ENCODE measurements around the gene ZNF740.
"Not testable (repeated sequence)": the region's sequence is repeated elsewhere in the genome, so short reads cannot be mapped to it uniquely, and the experiment has no call there.

Gene ZNF740

DNA sequence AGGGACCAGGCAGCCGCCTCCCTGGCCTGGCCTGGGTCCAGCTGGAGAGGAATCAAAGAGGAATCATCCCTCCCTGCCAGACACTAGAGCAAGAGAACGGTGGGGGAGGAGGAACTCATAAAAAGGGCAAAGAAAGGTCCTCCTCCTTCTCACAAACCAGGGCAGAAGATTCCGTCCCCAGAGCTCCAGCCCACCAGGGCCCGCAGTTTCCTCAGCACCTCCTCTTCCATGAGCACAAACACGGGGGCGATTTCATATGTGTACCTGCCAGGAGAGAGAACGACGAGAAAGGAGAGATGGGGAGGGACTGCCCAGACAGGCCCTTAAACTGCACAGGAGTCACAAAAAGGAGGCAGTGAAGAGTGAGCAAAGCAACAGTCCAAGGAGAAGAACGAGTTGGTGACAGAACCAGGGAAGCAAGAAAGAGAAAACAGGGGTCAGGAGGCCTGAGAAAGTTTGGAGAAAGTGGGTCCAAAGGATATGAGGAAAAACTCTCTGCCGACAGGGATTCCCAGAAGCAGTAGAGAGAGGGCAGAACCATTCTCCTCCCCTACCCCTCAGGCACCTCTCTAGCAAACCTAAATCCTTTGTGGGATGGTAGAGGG lies 8.7 kb upstream of the ZNF740 start:
- H3K27ac ChIP-seq, result no peak overlapping the region
- DNase-seq (ENCODE audit: low read depth, low spot score), result no peak

DNA sequence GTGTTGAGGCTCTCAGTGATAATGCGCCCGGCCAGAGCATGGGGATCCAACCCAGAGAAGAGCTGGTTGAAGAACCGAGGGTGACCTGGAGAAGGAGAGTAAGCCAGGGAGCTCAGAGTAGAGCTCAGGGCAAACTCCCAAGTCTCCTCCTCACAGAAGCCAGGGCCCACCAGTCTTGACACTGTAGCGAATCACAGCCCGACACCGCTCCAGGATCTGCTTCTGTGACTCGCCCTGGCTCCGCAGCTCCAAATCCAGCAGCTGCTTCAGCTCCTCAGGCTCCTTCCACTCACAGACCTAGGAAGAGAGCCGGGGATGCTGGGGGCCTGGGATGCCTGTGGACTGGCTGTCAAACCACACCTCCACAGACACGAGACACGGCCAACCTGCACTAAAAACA lies 8.2 kb upstream of the ZNF740 start:
- DNase-seq (ENCODE audit: low read depth, low spot score), result no peak
- H3K27ac ChIP-seq, result no peak overlapping the region

DNA sequence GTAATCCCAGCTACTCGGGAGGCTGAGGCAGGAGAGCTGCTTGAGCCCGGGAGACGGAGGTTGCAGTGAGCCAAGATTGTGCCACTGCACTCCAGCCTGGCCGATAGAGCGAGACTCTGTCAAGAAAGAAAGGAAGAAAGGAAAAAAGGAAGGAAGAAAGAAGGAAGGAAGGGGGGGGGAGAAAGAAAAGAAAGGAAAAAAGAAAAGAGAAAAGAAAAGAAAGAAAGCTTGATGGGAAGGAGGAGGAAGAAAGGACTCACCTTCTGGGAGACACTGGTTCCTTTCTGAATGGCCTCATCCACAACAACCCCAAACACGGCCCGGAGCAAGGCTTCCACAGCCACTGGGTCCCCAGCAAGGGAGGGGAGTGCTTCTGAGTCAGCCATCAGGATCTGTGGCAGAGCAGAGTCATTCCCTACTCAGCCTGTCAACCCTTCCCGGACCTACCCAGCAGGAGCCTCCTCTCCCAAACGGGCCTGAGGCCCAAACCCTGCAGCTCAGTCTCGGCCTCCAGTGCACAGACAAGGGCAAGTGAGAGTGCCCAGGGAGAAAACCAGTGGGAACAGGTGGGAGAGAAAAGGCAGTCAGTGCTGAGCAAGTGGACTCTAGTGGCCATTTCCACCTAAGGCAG lies 7.3 kb upstream of the ZNF740 start:
- no peak for DNase-seq (ENCODE audit: low read depth, low spot score)
- H3K27ac ChIP-seq, result no peak overlapping the region

GRCh38 chr12:53174881-53175491 lies 5.5 kb upstream of the ZNF740 start:
- peak overlapping the region; percentile 6 for H3K27ac ChIP-seq
- no peak for DNase-seq (ENCODE audit: low read depth, low spot score)

DNA sequence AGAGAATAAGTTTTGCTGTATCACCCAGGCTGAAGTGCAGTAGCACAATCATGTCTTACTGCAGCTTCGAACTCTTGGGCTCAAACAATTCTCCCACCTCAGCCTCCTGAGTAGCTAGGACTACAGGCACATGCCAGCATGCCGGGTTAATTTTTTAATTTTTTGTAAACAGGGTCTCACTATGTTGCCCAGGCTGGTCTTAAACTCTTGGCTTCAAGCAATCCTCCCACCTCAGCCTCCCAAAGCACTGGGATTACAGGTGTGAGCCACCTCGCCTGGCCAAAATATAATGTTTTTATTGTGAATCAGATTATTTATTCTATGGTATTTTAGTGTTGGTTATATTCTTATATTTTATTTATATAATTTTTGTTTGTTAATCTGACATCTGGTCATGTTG lies 3.8 kb upstream of the ZNF740 start:
- no peak for DNase-seq (ENCODE audit: low read depth, low spot score)
- no peak overlapping the region for H3K27ac ChIP-seq

GRCh38 chr12:53177447-53177846 lies 3.1 kb upstream of the ZNF740 start:
- not testable (repeated sequence) for DNase-seq (ENCODE audit: low read depth, low spot score); H3K27ac ChIP-seq

DNA sequence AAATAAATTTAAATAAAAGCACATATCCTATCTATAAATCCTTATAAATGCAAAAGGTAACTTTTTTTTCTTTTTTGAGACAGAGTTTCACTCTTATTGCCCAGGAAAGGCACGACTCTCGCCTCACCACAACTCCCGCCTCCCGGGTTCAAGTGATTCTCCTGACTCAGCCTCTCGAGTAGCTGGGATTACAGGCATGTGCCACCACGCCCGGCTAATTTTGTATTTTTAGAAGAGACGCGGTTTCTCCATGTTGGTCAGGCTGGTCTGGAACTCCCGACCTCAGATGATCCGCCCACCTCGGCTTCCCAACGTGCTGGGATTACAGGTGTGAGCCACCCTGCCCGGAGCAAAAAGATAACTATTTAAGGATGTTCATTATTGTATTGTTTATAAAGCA lies 1.7 kb upstream of the ZNF740 start:
- H3K27ac ChIP-seq; DNase-seq (ENCODE audit: low read depth, low spot score): not testable (repeated sequence)

GRCh38 chr12:53179687-53180219 lies 769 bp upstream of the ZNF740 start:
- DNase-seq (ENCODE audit: low read depth, low spot score), result no peak

DNA sequence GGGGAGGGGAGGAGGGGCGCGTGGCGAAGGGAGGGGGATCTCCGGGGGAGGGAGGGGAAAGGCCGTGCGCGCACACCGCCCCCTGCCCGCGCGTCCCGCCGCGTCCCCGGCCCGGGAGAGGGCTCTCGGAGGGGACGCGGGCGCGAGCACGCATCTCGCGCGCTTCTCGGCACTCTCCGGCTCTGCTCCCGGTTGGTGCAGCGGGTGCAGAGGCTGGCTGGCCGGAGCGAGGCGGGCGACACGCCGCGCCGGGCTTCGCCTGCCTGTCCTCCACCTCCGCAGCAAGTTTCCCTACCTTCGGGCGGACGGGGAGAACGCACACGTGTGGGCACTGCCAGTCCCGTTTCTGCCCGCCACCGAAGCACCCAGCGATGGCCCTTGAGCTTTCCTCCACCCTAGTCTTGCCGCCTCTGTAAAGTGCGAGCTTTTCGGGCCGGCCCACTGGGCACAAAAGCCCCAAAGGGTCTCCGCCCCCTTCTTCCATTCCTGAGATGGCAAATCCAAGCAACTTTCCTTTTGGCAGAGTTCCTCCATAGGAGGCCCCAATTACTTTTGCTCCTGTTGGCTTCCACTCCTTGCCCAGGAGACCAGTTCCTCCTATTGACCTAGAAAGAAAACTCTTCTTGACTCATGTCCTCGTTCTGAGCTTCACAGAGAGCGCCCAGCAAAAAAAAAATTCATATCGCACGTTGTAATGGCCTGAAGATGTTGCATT lies 566 bp downstream of the ZNF740 start:
- peak overlapping the region; percentile 88 for H3K27ac ChIP-seq
- no peak for DNase-seq (ENCODE audit: low read depth, low spot score)

More at GRCh38 chr12:53179687-53180219, 769 bp upstream of the ZNF740 start:
- peak overlapping the region; percentile 88 for H3K27ac ChIP-seq

DNA sequence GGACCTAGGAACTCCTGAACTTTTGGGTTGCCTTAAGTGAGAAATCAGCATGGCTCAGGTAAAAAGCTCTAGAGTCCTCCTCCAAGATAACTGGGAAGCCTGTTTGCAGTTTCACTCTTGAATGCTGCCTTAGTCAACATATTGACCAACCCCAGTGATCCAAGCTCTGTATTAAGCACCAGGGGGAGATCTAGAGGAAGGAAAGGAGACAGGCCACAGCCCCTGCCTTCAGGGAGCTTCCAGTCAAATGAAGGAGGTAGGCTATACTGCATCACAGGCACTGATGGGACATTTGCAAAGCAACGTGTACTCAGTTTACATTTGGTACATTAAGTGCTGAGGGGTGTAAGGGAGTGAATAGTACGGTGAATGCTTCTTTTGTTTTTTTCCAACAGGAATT lies 1.4 kb downstream of the ZNF740 start:
- no peak overlapping the region for H3K27ac ChIP-seq

GRCh38 chr12:53182903-53183302 lies 2.4 kb downstream of the ZNF740 start:
- H3K27ac ChIP-seq, result no peak overlapping the region
- DNase-seq (ENCODE audit: low read depth, low spot score), result no peak

More for the DNA sequence above, 1.4 kb downstream of the ZNF740 start:
- no peak for DNase-seq (ENCODE audit: low read depth, low spot score)

DNA sequence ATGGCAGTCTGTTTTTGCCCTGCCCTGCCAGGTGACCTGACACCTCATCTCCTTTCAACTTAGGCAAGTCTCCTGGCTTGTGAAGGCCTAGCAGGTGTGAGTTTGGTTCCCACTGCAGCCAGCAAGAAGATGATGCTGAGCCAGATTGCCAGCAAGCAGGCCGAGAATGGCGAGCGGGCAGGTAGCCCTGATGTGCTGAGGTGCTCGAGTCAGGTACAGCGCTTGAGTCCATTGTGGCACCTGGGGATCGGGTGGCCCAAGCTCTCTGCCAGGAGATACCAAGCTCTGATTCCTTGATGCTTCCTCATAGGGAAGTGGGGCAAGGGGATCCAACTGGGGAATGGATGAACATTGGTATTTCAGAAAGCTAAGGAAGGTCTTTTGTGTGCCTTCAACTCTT lies 4.3 kb downstream of the ZNF740 start:
- no peak for DNase-seq (ENCODE audit: low read depth, low spot score)
- no peak overlapping the region for H3K27ac ChIP-seq

DNA sequence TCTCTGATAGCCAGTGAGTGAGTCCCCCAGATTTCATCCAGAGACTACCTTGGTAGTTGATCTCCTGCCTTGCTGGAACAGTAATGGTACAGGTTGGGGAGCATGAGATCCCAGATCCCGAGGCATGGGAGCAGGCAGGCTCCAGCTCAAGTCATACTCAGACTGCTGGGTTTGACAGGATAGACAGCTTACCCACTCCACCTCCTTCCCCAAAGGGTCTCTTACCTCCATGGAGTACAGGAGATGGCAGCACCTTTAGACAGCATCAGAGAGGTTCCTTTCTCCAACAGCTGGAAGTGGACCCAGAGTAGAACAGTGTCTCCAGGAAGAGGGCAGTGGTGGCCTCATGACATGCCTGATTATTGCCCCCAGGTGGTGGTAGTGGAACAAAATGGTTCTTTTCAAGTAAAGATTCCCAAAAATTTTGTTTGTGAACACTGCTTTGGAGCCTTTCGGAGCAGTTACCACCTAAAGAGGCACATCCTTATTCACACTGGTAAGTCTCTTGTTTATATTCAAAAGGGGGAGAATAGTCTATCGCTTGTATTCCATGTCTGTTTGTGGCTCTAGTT lies 5.1 kb downstream of the ZNF740 start:
- H3K27ac ChIP-seq, result no peak overlapping the region
- no peak for DNase-seq (ENCODE audit: low read depth, low spot score)

- no peak for DNase-seq (ENCODE audit: low read depth, low spot score)
These were observed 6.2 kb downstream of the ZNF740 start for GRCh38 chr12:53186745-53187144.

GRCh38 chr12:53187145-53187899 lies 6.8 kb downstream of the ZNF740 start:
- no peak overlapping the region for H3K27ac ChIP-seq
- no peak for DNase-seq (ENCODE audit: low read depth, low spot score)

More at GRCh38 chr12:53186745-53187144, 6.2 kb downstream of the ZNF740 start:
- no peak overlapping the region for H3K27ac ChIP-seq

DNA sequence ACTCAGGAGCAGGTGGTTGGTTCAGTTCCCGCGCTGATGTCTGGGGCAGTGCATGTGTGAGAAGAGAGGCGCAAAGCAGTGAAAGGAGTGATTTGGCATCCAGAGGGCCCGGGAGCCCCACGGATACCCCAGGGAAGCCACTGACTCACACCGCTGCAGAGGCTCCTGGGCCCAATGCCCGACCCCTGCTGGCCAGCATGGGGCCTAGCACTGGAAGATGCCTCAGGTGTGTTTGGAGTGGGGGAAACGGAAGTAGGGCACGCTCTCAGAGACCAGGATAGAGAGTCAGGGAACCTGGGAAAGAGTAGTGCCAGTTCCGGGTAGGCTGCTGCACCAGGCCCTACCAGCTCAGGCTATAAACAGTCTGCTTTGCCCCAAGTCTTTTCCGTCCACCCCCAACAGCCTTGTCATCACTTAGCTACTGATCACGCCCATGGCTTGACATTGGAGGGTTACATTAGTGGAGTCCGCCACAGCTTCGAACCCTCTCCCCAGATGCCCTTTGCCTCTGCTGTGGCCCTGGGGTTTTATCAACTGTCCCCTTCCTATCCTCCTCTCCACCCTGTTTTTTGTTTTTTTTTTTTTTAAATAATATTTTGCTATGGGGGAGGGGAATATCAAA lies 9.7 kb downstream of the ZNF740 start:
- no peak overlapping the region for H3K27ac ChIP-seq
- no peak for DNase-seq (ENCODE audit: low read depth, low spot score)

DNA sequence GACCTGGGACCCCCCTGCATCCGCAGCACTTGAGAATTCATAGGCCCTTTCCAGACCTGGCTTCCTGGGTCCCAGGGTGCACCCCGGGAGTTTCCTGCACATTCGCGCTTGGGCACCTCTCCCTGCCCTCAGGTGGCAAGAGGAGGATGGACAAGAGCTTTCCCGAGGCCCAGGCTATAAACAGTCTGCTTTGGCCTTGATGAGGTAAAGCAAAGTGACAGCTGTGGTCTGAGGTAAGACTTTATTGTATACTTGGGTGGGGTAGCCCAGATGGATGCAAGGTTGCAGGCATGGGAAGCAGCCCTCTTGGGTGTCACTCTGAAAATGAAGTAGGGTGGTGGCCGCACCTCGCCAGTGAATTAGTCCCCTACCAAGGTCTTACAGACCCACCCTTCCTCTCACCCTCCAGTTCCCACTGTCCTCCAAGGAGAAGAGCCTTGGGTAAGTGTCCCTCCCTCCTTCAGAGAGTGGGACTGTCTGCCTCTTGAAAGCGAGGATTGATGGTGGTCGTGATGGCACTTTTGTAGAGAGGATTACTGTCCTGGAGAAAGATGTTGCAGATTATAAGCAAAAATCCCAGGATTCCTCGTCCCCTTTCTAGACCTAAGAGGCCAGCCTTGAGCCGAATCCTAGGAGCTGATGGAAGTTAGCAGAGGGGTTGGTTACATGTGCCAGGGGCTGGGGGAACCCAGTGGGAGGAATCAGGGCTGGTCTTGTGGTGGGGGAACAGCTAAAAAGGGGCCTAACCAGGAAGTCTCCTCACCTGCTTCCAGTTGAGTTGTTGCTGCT lies 10.8 kb downstream of the ZNF740 start:
- no peak overlapping the region for H3K27ac ChIP-seq
- DNase-seq (ENCODE audit: low read depth, low spot score), result no peak

- no peak overlapping the region for H3K27ac ChIP-seq
- DNase-seq (ENCODE audit: low read depth, low spot score), result no peak
These were observed 11.5 kb downstream of the ZNF740 start for GRCh38 chr12:53191885-53192530.
